ACHN (cell line): ENCODE measurements around the gene ERH.
"Not testable (repeated sequence)": the region's sequence is repeated elsewhere in the genome, so short reads cannot be mapped to it uniquely, and the experiment has no call there.

ENCODE experiments used
- DNase-seq: peaks from one replicate; pipeline ENCODE4 v3.0.0-alpha.2; 2015
- in situ Hi-C: cut with HindIII; loops from 2 replicates; pipeline ENCODE4 v1.10.0; 2017; ENCODE audit warnings: low sequenced_read_pairs, low pct_ligation_motif_present, low pct_unique_long_range_greater_than_20kb

The ERH gene

DNA sequence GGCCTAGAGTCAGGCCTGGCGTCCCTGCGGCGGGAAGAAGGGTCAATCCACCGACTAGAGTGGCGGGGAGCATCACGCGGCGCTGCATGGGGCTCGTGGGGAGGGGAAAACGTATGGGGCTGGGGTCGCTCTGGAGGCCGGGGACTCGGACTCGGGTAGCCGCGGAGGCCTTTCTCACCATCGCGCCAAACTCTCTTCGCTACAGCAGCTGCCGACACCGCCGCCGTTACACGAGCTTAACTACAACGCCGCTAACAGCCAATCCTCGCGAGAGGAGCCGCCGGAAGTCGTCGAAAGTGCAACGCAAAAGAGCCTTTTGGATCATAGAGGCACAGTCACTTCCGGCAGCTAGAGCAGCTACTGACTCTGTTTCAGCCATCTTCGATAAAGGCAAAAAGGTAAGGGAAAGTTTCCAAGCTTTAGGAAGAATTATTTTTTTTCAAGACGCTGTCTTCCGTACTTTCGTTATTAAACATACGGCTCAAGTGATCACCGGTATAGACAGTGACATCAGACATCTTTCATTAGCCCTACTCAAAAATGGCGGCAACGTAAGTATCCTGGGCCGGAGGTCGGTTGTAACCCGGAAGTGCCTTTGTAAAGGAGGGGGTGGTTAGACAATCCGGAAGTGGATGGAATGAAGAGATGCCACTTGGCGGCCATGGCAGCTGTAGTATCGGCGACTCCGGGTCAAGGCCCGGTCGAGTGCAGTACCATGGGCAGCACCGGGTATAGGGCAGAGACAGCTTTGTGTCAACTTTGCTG lies at the start of gene ERH, which contains the start of gene SLC39A9:
Gene ERH, minus strand, starts transcription at position 247 of the 765 bp plus-strand sequence. Its CDS starts 66 bp downstream, at position 181.
Gene SLC39A9, plus strand, starts transcription at position 640 of the 765 bp plus-strand sequence. CDS start 678 bp downstream, outside the sequence.
- in situ Hi-C loops: no loop called here
- peak; percentile 96 for DNase-seq

DNA sequence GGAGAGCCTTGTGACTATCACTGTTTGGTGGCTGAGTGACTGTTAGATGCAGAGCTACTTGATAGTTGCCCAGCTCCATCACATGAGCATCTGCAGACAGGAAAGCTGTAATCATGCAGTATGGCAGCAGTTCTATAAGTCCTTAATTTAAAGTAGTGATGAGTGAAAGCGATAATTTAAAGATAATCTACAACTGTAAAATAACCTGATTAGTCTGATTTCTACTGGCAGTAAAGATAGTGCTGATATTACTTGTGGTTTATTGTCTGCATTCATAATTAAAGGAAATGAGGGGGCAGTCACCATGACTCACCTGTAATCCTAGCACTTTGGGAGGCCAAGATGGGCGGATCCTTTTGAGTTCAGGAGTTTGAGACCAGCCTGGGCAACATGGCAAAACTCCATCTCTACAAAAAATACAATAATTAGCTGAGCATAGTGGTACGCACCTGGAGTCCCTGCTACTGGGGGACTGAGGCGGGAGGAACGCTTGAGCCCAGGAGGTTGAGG lies 45.3 kb upstream of the ERH start:
- DNase-seq: no peak
- in situ Hi-C loops: no loop called here

DNA sequence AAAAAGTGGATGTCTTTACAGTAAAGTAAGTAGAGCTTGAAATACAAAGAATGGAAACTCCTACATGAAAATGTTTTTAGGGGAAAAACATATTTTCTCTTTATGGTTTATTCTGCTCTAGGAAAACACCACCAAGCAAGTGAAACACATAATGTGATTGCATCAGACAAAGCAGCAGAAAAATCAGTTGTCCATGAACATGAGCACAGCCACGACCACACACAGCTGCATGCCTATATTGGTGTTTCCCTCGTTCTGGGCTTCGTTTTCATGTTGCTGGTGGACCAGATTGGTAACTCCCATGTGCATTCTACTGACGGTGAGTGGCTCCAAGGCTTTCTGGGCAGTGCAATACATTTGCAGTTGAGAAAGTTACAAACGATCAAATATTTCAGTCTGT lies 43.8 kb upstream of the ERH start:
- no peak for DNase-seq
- in situ Hi-C loops: no loop called here

DNA sequence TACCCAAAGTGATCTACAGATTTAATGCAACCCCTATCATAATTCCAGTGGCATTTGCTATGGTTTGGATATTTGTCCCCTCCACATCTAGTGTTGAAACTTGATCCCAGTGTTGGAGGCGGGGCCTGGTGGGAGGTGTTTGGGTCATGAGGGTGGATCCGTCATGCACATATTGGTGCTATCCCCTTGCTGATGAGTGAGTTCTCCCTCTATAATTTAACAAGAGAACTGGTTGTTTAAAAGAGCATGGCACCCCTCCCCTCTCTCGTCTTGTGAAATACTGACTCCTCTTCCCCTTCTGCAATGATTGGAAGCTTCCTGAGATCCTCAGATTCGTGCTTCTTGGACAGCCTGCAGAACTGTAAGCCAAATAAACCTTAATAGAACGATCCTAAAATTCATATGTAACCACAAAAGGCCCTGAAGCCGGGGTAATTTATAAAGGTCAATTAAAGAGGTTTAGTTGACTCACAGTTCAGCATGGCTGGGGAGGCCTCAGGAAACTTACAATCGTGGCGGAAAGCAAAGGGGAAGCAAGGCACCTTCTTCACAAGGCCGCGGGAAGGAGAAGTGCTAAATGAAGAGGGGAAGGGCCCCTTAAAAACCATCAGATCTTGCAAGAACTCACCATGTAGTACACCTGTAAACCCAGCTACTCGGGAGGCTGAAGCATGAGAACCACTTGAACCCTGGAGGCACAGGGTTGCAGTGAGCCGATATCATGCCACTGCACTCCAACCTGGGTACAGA lies 41.6 kb upstream of the ERH start:
- no peak for DNase-seq

DNA sequence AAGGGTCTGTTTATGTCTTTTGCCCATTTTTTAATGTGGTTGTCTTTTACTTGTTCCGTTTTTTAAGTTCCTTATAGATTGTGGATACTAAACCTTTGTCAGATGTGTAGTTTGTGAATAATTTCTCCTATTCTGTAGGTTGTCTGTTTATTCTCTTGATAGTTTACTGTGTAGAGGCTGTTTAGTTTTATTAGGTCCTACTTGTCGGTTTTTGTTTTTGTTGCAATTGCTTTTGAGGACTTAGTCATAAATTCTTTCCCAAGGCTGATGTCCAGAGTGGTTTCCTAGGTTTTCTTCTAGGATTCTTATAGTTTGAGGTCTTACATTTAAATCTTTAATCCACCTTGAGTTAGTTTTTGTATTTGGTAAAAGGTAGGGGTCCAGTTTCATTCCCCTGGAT lies 34.3 kb upstream of the ERH start:
- in situ Hi-C loops: no loop called here
- DNase-seq: no peak

More for the DNA sequence above, 41.6 kb upstream of the ERH start:
- in situ Hi-C loops: no loop called here

DNA sequence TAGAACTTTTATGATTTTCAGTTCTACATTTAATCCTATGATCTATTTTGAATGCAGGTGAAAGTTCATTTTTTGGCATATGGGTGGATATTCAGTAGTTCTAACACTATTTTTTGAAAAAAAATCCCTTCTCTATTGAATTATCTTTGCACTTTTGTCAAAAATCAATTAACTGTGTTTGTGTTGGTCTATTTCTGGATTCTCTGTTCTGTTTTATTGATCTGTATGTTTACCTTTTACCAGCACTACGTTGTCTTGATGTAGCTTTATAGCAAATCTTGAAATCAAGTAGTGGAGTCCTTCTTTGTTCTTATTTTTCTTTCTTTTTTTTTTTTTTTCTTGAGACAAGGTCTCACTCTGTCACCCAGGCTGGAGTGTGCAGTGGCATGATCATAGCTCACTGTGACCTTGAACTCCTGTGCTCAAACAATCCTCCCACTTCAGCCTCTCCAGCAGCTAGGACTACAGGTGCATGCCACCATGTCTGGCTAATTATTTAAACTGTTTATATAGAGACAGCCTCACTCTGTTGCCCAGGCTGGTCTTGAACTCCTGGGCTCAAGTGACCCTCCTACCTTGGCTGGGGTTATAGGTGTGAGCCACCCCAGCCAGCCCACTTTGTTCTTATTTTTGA lies 32.3 kb upstream of the ERH start:
- in situ Hi-C loops: no loop called here
- no peak for DNase-seq

DNA sequence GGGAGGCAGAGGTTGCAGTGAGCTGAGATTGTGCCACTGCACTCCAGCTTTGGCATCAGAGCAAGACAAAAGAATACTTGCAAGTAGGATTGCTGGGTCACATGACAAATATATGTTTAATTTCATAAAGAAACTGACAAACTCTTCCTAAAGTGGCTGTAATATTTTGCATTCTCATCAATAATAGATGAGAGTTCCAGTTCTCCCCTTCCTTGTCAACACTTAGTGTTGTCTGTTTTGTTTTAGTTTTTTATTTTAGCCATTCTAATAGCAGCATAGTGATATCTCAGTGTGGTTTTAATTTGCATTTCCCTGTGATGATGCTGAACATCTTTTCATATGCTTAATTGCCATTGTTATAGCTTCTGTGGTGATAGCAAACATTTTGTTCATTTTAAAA lies 31.5 kb upstream of the ERH start:
- in situ Hi-C loops: no loop called here
- no peak for DNase-seq

DNA sequence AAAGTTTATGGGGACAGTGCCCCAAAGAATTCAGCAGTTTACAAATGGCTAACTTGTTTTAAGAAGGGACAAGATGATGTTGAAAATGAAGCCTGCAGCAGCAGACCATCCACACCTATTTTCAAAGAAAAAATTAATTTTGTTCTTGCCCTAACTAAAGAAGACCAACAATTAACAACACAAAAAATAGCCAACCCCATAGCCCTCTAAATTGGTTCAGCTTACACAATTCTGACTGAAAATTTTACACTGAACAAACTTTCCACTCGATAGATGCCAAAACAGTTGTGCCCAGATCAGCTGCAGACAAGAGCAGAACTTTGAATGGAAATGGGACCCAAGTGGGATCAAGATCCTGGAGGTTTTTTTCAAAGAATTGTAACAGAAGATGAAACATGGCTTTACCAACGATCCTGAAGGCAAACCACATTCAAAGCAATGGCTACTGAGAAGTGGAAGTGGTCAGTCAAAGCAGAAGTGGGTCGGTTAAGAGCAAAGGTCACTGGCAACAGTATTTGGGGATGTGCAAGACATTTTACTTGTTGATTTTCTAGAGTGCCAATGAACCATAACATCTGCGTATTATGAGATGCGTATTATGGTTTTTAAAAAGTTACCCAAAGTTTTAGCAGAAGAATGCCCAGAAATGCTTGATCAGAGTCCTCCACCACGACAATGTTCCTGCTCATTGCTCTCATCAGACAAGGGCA lies 30.3 kb upstream of the ERH start:
- in situ Hi-C loops: no loop called here
- no peak for DNase-seq

DNA sequence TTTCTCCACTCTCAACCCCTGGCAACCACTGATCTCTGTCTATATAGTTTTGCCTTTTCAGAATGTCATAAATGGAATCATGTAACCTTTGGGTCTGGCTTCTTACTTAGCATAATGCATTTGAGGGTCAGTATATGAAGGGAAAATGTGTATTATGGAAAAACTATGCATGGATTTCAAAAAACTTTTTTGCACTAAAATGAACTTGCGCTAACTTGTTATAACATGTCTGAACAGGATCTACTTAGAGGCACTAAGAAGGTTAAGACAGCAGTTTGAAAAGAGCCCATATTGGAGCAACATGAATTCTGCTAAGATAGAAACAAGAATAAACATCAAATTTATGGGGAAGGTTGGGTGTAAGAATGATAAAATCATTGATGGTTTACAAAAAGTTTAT lies 29.5 kb upstream of the ERH start:
- no peak for DNase-seq
- in situ Hi-C loops: no loop called here

DNA sequence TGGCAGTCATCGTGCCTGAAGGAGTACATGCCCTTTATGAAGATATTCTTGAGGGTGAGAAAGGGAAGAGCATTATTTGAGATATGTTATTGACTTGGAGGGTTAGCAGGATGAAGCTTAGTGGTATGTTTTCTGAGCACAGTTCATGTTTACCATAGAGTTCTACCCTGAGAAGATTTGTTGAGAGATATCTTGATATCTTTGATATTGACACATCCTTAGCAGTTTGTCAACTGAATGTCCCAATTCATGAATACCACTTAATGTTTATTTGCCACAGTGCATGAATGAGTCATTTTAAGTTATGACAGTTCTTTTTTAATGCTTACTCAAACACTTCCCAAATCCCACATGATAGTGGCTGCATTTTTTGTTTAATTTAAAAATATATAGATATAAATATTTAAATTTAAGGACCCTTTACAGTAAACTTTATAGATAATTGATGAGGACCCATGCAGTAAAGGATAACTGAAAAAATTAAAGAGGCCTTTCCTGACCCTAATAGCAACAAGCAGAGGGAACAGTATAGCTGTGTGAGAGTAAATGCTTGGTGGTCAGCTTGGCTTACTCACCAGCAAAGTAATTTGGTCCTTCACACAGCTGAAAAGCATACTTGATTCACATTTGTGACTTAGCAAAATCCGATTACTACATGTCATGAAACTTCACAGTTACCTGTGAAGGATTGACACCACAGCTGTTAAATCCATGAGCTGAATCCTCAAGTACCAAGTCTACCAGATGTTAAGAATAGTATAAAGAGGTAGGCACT lies 26.2 kb upstream of the ERH start:
- no peak for DNase-seq
- in situ Hi-C loops: no loop called here

DNA sequence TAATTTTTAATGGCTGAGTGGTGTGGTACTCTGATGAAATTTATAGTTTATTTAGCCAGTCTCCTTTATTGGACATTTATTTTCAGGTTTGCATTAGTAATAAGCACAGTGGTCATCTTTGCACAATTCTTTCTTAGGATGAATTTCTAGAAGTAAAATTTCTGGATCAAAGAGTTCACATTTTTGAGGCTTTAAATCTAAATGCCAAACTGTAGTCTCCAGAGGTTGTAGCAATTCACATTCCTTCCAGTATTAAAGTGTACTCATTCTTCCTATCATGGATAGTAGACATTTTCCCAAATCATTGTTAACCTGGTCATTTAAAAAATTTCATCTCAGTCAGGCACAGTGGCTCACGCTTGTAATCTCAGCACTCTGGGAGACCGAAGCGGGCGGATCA lies 25.2 kb upstream of the ERH start:
- no peak for DNase-seq
- in situ Hi-C loops: no loop called here

DNA sequence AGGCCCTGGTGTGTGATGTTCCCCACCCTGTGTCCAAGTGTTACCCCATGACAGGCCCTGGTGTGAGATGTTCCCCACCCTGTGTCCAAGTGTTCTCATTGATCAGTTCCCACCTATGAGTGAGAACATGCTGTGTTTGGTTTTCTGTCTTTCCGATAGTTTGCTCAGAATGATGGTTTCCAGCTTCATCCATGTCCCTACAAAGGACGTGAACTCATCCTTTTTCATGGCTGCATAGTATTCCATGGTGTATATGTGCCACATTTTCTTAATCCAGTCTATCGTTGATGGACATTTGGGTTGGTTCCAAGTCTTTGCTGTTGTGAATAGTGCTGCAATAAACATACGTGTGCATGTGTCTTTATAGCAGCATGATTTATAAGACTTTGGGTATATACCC lies 18.0 kb upstream of the ERH start:
- DNase-seq, in situ Hi-C loops: not testable (repeated sequence)

DNA sequence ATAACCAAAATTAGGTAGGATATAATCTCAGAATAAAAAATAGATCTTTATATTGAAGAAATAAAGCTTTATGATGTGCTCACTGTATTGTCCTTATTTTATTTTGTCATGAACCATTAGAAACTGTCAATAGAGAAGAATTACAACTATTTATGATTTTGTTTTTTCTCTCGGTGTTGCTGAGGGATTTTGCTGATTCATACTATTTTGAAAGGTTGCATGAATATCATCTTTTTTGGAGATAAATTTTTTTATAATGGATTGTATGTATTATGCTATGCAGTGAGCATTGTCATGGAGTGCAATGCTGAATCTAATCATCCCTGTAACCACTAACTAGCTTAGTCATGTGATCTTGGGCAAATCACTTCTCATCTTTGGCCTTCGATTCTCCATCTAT lies 15.4 kb upstream of the ERH start:
- in situ Hi-C loops: no loop called here
- no peak for DNase-seq

DNA sequence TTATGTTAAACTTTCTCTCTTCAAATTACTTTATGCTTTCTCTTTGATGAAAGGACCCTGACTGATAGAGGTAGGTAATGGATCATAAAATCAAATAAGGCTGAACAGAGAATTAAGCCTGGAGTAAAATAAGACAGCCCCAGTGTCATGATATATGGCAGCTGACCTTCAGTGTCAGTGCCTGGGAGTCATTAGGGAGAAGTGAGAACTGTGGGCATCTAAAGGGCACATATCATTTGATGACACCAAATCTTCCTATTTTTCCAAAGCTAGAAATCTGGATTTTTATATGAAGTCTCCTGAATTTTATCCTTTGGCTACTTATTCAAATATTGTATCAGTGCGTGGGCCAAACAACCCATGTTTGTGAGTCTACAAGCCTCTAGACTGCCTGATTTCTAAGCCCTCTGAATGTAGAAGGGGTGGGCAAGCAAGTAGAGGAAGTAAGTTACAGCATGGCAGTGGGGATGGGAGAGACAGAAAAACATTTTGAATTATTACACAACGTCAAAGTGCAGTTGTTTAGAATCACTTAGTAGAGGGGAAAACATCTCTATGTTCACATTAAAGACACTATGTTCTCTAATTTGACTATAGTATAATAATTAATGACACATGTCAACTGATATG lies 10.3 kb upstream of the ERH start:
- in situ Hi-C loops: no loop called here
- no peak for DNase-seq

DNA sequence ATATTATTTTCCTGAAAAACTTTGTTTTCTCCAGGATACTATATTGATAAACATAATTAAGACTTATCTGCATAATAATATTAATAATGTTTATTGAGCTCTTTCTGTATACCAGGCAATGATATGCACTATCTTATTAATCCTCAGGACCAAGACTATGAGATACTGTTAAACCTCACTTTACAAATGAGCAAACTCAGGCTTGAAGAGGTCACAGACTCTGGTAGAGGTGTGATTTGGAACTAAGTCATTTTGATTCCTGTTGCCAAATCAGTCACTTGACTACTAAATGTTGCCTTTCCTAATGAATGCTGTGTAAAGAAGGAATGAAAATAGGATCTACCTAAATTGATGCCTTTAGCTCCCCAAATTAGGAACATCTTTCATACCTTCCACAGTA lies 7.7 kb upstream of the ERH start:
- no peak for DNase-seq
- in situ Hi-C loops: no loop called here

DNA sequence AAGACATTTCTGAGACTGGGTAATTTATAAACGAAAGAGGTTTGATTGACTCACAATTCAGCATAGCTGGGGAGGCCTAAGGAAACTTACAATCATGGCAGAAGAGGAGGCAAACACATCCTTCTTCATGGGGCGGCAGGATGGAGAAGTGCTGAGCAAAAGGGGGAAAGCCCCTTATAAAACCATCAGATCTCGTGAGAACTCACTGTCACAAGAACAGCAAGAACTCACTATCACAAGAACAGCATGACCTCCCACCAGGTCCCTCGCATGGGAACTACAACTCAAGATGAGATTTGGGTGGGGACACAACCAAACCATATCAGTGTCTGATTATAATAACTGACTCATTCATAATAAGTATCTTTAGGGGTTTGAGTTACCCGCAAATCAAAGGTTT lies 6.8 kb upstream of the ERH start:
- in situ Hi-C loops: no loop called here
- no peak for DNase-seq

DNA sequence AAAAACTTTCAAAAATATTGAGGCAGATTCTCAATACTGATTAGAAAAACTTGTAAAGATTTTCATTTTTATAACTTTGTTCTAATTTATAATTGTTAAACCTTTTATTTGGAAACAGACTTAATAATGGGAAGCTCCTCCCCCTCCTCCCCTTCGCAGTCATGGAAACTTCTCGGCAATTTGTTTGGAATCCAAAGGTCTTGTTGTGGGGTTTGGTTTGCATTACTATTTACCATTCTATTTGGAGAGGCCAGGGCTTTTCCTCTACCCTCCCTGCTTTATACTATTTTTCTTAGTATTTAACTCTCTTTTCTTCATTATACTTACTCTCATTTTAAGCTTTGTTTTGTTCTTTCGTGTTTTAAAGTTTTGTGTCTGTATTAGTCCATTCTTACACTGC lies 6.4 kb upstream of the ERH start:
- DNase-seq: no peak
- in situ Hi-C loops: no loop called here

DNA sequence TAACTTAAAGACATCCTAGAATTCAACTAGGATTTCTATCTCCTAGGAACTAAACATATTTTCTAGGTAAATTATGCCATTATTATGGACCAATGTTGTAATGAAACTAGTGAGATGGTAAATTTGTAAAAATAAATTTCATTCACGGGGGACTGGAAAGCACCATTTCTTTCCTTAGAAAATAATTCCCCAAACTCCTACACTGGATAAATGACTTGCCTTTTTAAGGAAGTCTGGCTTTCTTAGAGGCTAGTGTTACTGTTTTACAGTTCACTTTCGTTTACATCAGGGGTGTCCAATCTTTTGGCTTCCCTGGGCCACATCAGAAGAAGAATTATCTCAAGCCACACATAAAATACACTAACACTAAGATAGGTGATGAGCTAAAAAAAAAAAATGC lies 3.7 kb upstream of the ERH start:
- DNase-seq: no peak
- in situ Hi-C loops: no loop called here
